Activated T-cell treated with anti-CD3 and anti-CD28 coated beads, Interleukin-2, amount 50 U/mL, for 24 hours (primary cell): ENCODE measurements around the gene GGN.
A peak's percentile ranks its signal among the peaks of the same experiment; 100 is the strongest.

ENCODE experiments used
- DNase-seq: peaks from one replicate; pipeline ENCODE4 v3.0.0-alpha.2; 2020
- H3K27ac Mint-ChIP-seq: 2 replicates; pipeline ENCODE4 v1.8.0; 2020; ENCODE audit warnings: mild to moderate bottlenecking, mixed read lengths
- H3K27me3 Mint-ChIP-seq: 2 replicates; pipeline ENCODE4 v1.8.0; 2020; ENCODE audit warnings: mixed read lengths
- H3K36me3 Mint-ChIP-seq: 2 replicates; pipeline ENCODE4 v1.8.0; 2020; ENCODE audit warnings: low read depth, mixed read lengths
- H3K4me1 Mint-ChIP-seq: 2 replicates; pipeline ENCODE4 v1.8.0; 2020; ENCODE audit warnings: low read depth, mixed read lengths
- H3K4me3 Mint-ChIP-seq: 2 replicates; pipeline ENCODE4 v1.8.0; 2020; ENCODE audit warnings: mild to moderate bottlenecking, moderate library complexity, mixed read lengths
- H3K9me3 Mint-ChIP-seq: 2 replicates; pipeline ENCODE4 v1.8.0; 2020; ENCODE audit warnings: mixed read lengths

GGN gene

GRCh38 chr19:38401148-38401547 is 13.3 kb upstream of the GGN start:
- peaks cover 22% of the 10 kb centered on the region for H3K4me1 Mint-ChIP-seq
- no peaks in the 10 kb centered on the region for H3K9me3 Mint-ChIP-seq
- H3K27me3 Mint-ChIP-seq, result no peaks in the 10 kb centered on the region
- no peak overlapping the region for H3K27ac Mint-ChIP-seq
- no peak for DNase-seq
- peaks cover 13% of the 10 kb centered on the region for H3K36me3 Mint-ChIP-seq
- H3K4me3 Mint-ChIP-seq, result no peak overlapping the region

- no peak overlapping the region for H3K4me3 Mint-ChIP-seq
- H3K36me3 Mint-ChIP-seq, result peaks cover 10% of the 10 kb centered on the region
- no peak overlapping the region for H3K27ac Mint-ChIP-seq
- no peaks in the 10 kb centered on the region for H3K9me3 Mint-ChIP-seq
- peaks cover 23% of the 10 kb centered on the region for H3K4me1 Mint-ChIP-seq
- H3K27me3 Mint-ChIP-seq, result no peaks in the 10 kb centered on the region
- DNase-seq, result no peak
These were observed 12.5 kb upstream of the GGN start for GRCh38 chr19:38400361-38400760.

- no peak overlapping the region for H3K4me3 Mint-ChIP-seq
- H3K4me1 Mint-ChIP-seq, result peaks cover 27% of the 10 kb centered on the region
- no peak overlapping the region for H3K27ac Mint-ChIP-seq
- H3K36me3 Mint-ChIP-seq, result peaks cover 2% of the 10 kb centered on the region
- H3K27me3 Mint-ChIP-seq, result no peaks in the 10 kb centered on the region
- H3K9me3 Mint-ChIP-seq, result no peaks in the 10 kb centered on the region
- no peak for DNase-seq
These were observed 11.7 kb upstream of the GGN start for GRCh38 chr19:38399537-38399936.

- peaks cover 2% of the 10 kb centered on the region for H3K36me3 Mint-ChIP-seq
- DNase-seq, result no peak
- peaks cover 29% of the 10 kb centered on the region for H3K4me1 Mint-ChIP-seq
- H3K4me3 Mint-ChIP-seq, result no peak overlapping the region
- peaks cover under 1% of the 10 kb centered on the region for H3K27me3 Mint-ChIP-seq
- H3K9me3 Mint-ChIP-seq, result no peaks in the 10 kb centered on the region
- no peak overlapping the region for H3K27ac Mint-ChIP-seq
These were observed 11.2 kb upstream of the GGN start for GRCh38 chr19:38399081-38399480.

- H3K27ac Mint-ChIP-seq, result peak overlapping the region; percentile 19
- DNase-seq, result peak; percentile 80
- H3K4me1 Mint-ChIP-seq, result peaks cover 27% of the 10 kb centered on the region
- peaks cover 6% of the 10 kb centered on the region for H3K27me3 Mint-ChIP-seq
- no peaks in the 10 kb centered on the region for H3K36me3 Mint-ChIP-seq
- H3K4me3 Mint-ChIP-seq, result peak overlapping the region; percentile 75
- H3K9me3 Mint-ChIP-seq, result no peaks in the 10 kb centered on the region
These were observed 7.7 kb upstream of the GGN start for GRCh38 chr19:38395381-38396114.

GRCh38 chr19:38394488-38394887 is 6.7 kb upstream of the GGN start:
- no peaks in the 10 kb centered on the region for H3K9me3 Mint-ChIP-seq
- peaks cover 33% of the 10 kb centered on the region for H3K4me1 Mint-ChIP-seq
- peak overlapping the region; percentile 75 for H3K4me3 Mint-ChIP-seq
- peak; percentile 82 for DNase-seq
- peaks cover 11% of the 10 kb centered on the region for H3K27me3 Mint-ChIP-seq
- no peaks in the 10 kb centered on the region for H3K36me3 Mint-ChIP-seq
- no peak overlapping the region for H3K27ac Mint-ChIP-seq

- Mint-ChIP-seq H3K27ac (no peak overlapping the region), H3K4me3 (no peak overlapping the region), H3K27me3 (peaks cover 18% of the 10 kb centered on the region), H3K9me3 (no peaks in the 10 kb centered on the region), H3K4me1 (peaks cover 43% of the 10 kb centered on the region), H3K36me3 (no peaks in the 10 kb centered on the region)
- no peak for DNase-seq
These were observed 5.0 kb upstream of the GGN start for GRCh38 chr19:38392707-38393308.

- peaks cover 3% of the 10 kb centered on the region for H3K36me3 Mint-ChIP-seq
- H3K27ac Mint-ChIP-seq, result no peak overlapping the region
- no peak overlapping the region for H3K4me3 Mint-ChIP-seq
- peaks cover 23% of the 10 kb centered on the region for H3K27me3 Mint-ChIP-seq
- no peak for DNase-seq
- H3K4me1 Mint-ChIP-seq, result peaks cover 49% of the 10 kb centered on the region
- no peaks in the 10 kb centered on the region for H3K9me3 Mint-ChIP-seq
These were observed 4.2 kb upstream of the GGN start for GRCh38 chr19:38391911-38392464.

- H3K4me1 Mint-ChIP-seq, result peaks cover 43% of the 10 kb centered on the region
- H3K27ac Mint-ChIP-seq, result no peak overlapping the region
- H3K27me3 Mint-ChIP-seq, result peaks cover 23% of the 10 kb centered on the region
- no peak for DNase-seq
- H3K4me3 Mint-ChIP-seq, result peak overlapping the region; percentile 45
- no peaks in the 10 kb centered on the region for H3K9me3 Mint-ChIP-seq
- peaks cover 5% of the 10 kb centered on the region for H3K36me3 Mint-ChIP-seq
These were observed 2.4 kb upstream of the GGN start for GRCh38 chr19:38389957-38390924.

GRCh38 chr19:38389101-38389925 is 1.5 kb upstream of the GGN start:
- Mint-ChIP-seq H3K36me3 (peaks cover 14% of the 10 kb centered on the region), H3K27ac (peak overlapping the region; percentile 15), H3K27me3 (peaks cover 26% of the 10 kb centered on the region), H3K9me3 (no peaks in the 10 kb centered on the region), H3K4me1 (peaks cover 39% of the 10 kb centered on the region), H3K4me3 (peak overlapping the region; percentile 45)
- no peak for DNase-seq

GRCh38 chr19:38388349-38389100 is 691 bp upstream of the GGN start, which contains the start of gene SPRED3:
TSS of gene SPRED3 (plus strand) at chr19:38388697. CDS start at chr19:38390303, 1,606 bp downstream.
- H3K36me3 Mint-ChIP-seq, result peaks cover 22% of the 10 kb centered on the region
- H3K9me3 Mint-ChIP-seq, result no peaks in the 10 kb centered on the region
- H3K27me3 Mint-ChIP-seq, result peaks cover 24% of the 10 kb centered on the region
- peaks cover 34% of the 10 kb centered on the region for H3K4me1 Mint-ChIP-seq
- peak within 1 kb of the TSS; percentile 73 for H3K4me3 Mint-ChIP-seq
- DNase-seq, result no peak
- H3K27ac Mint-ChIP-seq, result peak within 1 kb of the TSS; percentile 70

GRCh38 chr19:38386971-38387549 is 774 bp downstream of the GGN start:
- Mint-ChIP-seq H3K27ac (peak overlapping the region; percentile 62), H3K4me3 (peak overlapping the region; percentile 60), H3K4me1 (peaks cover 29% of the 10 kb centered on the region), H3K36me3 (peaks cover 37% of the 10 kb centered on the region), H3K9me3 (no peaks in the 10 kb centered on the region), H3K27me3 (peaks cover 24% of the 10 kb centered on the region)
- no peak for DNase-seq
